Liver (tissue), 9 donors: Measurements from ENCODE around the gene LLPH. TPM values are rescaled to one million over a fixed set of nuclear protein-coding genes. Genes with fewer than 3 reads are reported as not detected.

Source experiments
- DNase-seq: peaks from one replicate; pipeline ENCODE4 v3.0.0-alpha.2; 2017; ENCODE audit warnings: low spot score
- H3K27ac ChIP-seq, 2 donors: one replicate each; pipeline ENCODE4 v1.7.0; 2013; ENCODE audit warnings: inconsistent platforms in 2 of 2, low read length in 2 of 2, control low read depth in 1 of 2, low read depth in 1 of 2, mild to moderate bottlenecking in 1 of 2
- H3K27me3 ChIP-seq, 4 donors: one replicate each; pipeline versions ENCODE4 v1.6.1 to v1.7.0; 2013; ENCODE audit warnings: low read length in 3 of 4, inconsistent platforms in 1 of 4, mild to moderate bottlenecking in 1 of 4, moderate library complexity in 1 of 4; ENCODE audit not compliant: control insufficient read depth in 4 of 4, insufficient read depth in 4 of 4
- H3K36me3 ChIP-seq, 4 donors: one replicate each; pipeline versions ENCODE4 v1.6.1 to v1.7.0; 2013; ENCODE audit warnings: low read length in 3 of 4, mild to moderate bottlenecking in 3 of 4, low read depth in 1 of 4, moderate library complexity in 1 of 4; ENCODE audit not compliant: control insufficient read depth in 4 of 4, insufficient read depth in 3 of 4
- H3K4me1 ChIP-seq, 4 donors: one replicate each; pipeline versions ENCODE4 v1.6.1 to v1.7.0; 2013; ENCODE audit warnings: low read length in 3 of 4, mild to moderate bottlenecking in 3 of 4, moderate library complexity in 1 of 4; ENCODE audit not compliant: control insufficient read depth in 4 of 4, insufficient read depth in 4 of 4
- H3K4me3 ChIP-seq, 3 donors: one replicate each; pipeline versions ENCODE4 v1.6.1 to v1.7.0; 2013; ENCODE audit warnings: low read length in 3 of 3, control low read depth in 1 of 3, low read depth in 1 of 3, mild to moderate bottlenecking in 1 of 3
- H3K9ac ChIP-seq, 2 donors: one replicate each; pipeline ENCODE4 v1.7.0; 2013; ENCODE audit warnings: low read length in 2 of 2, mild to moderate bottlenecking in 2 of 2, moderate library complexity in 2 of 2, control low read depth in 1 of 2, low read depth in 1 of 2
- H3K9me3 ChIP-seq, 4 donors: one replicate each; pipeline versions ENCODE4 v1.6.1 to v1.7.0; 2013; ENCODE audit warnings: low read length in 3 of 4; ENCODE audit not compliant: control insufficient read depth in 4 of 4
- CTCF ChIP-seq: fragments of 150-350 bp; IDR thresholded peaks from 2 replicates; pipeline ENCODE4 v1.5.1; 2017; ENCODE audit warnings: improper control_type of control experiment, low read depth, low read length; ENCODE audit not compliant: missing input control
- EGR1 ChIP-seq, 2 donors: IDR thresholded peaks; 2 replicates each; pipeline ENCODE4 v1.6.1; 2016 to 2018; ENCODE audit warnings: antibody characterized with exemption in 2 of 2, low read depth in 2 of 2
- FOXA1 ChIP-seq: IDR thresholded peaks from 2 replicates; pipeline ENCODE4 v1.6.1; 2016; ENCODE audit warnings: antibody characterized with exemption
- FOXA2 ChIP-seq: IDR thresholded peaks from 2 replicates; pipeline ENCODE4 v1.6.1; 2016; ENCODE audit warnings: antibody characterized with exemption
- GABPA ChIP-seq, 2 donors: IDR thresholded peaks in 1 of 2; conservative IDR thresholded peaks in 1 of 2; 2 replicates each; pipeline ENCODE4 v1.6.1; 2016; ENCODE audit warnings: antibody characterized with exemption in 2 of 2, mild to moderate bottlenecking in 1 of 2, moderate library complexity in 1 of 2
- HNF4A ChIP-seq, 2 donors: conservative IDR thresholded peaks; 2 replicates each; pipeline ENCODE4 v1.6.1; 2016; ENCODE audit warnings: antibody characterized with exemption in 2 of 2, mild to moderate bottlenecking in 2 of 2
- HNF4G ChIP-seq: IDR thresholded peaks from 2 replicates; pipeline ENCODE4 v1.6.1; 2016; ENCODE audit warnings: antibody characterized with exemption
- JUND ChIP-seq, 2 donors: IDR thresholded peaks; 2 replicates each; pipeline ENCODE4 v1.6.1; 2016; ENCODE audit warnings: antibody characterized with exemption in 2 of 2
- NR2F2 ChIP-seq: IDR thresholded peaks from 2 replicates; pipeline ENCODE4 v1.6.1; 2016; ENCODE audit warnings: antibody characterized with exemption
- RAD21 ChIP-seq, 2 donors: IDR thresholded peaks; 2 replicates each; pipeline ENCODE4 v1.6.1; 2016; ENCODE audit warnings: antibody characterized with exemption in 2 of 2, mild to moderate bottlenecking in 2 of 2
- RXRA ChIP-seq, 2 donors: IDR thresholded peaks; 2 replicates each; pipeline ENCODE4 v1.6.1; 2017 to 2018; ENCODE audit warnings: antibody characterized with exemption in 2 of 2, mild to moderate bottlenecking in 1 of 2
- SP1 ChIP-seq: IDR thresholded peaks from 2 replicates; pipeline ENCODE4 v1.6.1; 2018; ENCODE audit warnings: antibody characterized with exemption, mild to moderate bottlenecking
- ZBTB33 ChIP-seq: IDR thresholded peaks from 2 replicates; pipeline ENCODE4 v1.6.1; 2016; ENCODE audit warnings: antibody characterized with exemption
- WGBS: extraction: QIAGEN DNeasy Blood & Tissue Kit; methylation state at CpG from one replicate; pipeline ENCODE4 v1.1.7; 2013; 5-methylcytosine and 5-hydroxymethylcytosine counted together
- polyA plus RNA-seq, 2 donors: library from polyadenylated mRNA; stranded (reverse) in 1 of 2; unstranded in 1 of 2; fragments of 200-250 nt in 1 of 2; fragments of >200 nt in 1 of 2; fragmentation: Nextera tagmentation in 1 of 2; extraction: Ambion mirVana in 1 of 2; gene quantifications; one replicate each; pipeline versions ENCODE4 v1.2.1 to v1.2.3, GENCODE V29; 2013 to 2015
- total RNA-seq, 2 donors: library from RNA; depleted of rRNA; stranded (reverse); fragments of >200 nt; gene quantifications; one replicate each; pipeline ENCODE4 v1.2.3, GENCODE V29; 2014
- TF ChIP-seq, protein P1 (sequence below): IDR thresholded peaks from 2 replicates; pipeline ENCODE4 v1.6.1; 2016; ENCODE audit warnings: antibody characterized with exemption
- TF ChIP-seq, protein P2 (sequence below): IDR thresholded peaks from 2 replicates; pipeline ENCODE4 v1.6.1; 2016; ENCODE audit warnings: antibody characterized with exemption
- TF ChIP-seq, protein P3 (sequence below): IDR thresholded peaks from 2 replicates; pipeline ENCODE4 v1.6.1; 2016; ENCODE audit warnings: antibody characterized with exemption, mild to moderate bottlenecking
- donor health status: healthy.
- donor health status: healthy.
- donor health status: healthy.
- donor health status: healthy.
- donor health status: healthy.

Gene LLPH
- total and polyA plus RNA-seq, 4 donors = 2.6 to 18.1 (median 6.6) TPM

GRCh38 chr12:66159123-66159522, 28.6 kb upstream of the LLPH start:
- Histone ChIP-seq H3K36me3 (peaks cover 3 to 7% (median 4%) of the 10 kb centered on the region in 4 donors), H3K27me3 (no peaks in the 10 kb centered on the region), H3K27ac (no peak overlapping the region), H3K4me1 (peaks cover 0 to 1% (median 0%) of the 10 kb centered on the region in 4 donors), H3K9me3 (no peaks in the 10 kb centered on the region), H3K9ac (no peak overlapping the region), H3K4me3 (no peak overlapping the region)
- no peak for DNase-seq
- TF ChIP-seq, protein P1, sequence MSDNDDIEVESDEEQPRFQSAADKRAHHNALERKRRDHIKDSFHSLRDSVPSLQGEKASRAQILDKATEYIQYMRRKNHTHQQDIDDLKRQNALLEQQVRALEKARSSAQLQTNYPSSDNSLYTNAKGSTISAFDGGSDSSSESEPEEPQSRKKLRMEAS = no peak
- TF ChIP-seq ZBTB33 = no peak

- Histone ChIP-seq H3K27me3 (no peaks in the 10 kb centered on the region), H3K36me3 (peaks cover 2 to 7% (median 4%) of the 10 kb centered on the region in 4 donors), H3K9me3 (no peaks in the 10 kb centered on the region), H3K9ac (no peak overlapping the region), H3K4me3 (no peak overlapping the region), H3K27ac (no peak overlapping the region), H3K4me1 (peaks cover 0 to 1% (median 0%) of the 10 kb centered on the region in 4 donors)
- WGBS = 94% methylated on average over 2 of the region's 2 CpGs
- no peak for DNase-seq
- TF ChIP-seq, protein P1 = no peak
- TF ChIP-seq HNF4G (no peak), GABPA (IDR thresholded peaks at IDR 0.05 in 1 of 2, conservative IDR thresholded peaks at IDR 0.05 in 1 of 2) (no peak), FOXA2 (no peak), RAD21 (IDR thresholded peaks at IDR 0.05) (no peak), EGR1 (IDR thresholded peaks at IDR 0.05; ENCODE audit: low read depth in 2 of 2) (no peak), HNF4A (conservative IDR thresholded peaks at IDR 0.05) (no peak), NR2F2 (no peak), FOXA1 (no peak), CTCF (no peak), SP1 (no peak), RXRA (IDR thresholded peaks at IDR 0.05) (no peak), JUND (IDR thresholded peaks at IDR 0.05) (no peak), ZBTB33 (no peak)
- TF ChIP-seq, protein P2, sequence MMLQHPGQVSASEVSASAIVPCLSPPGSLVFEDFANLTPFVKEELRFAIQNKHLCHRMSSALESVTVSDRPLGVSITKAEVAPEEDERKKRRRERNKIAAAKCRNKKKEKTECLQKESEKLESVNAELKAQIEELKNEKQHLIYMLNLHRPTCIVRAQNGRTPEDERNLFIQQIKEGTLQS = no peak
- TF ChIP-seq, protein P3, sequence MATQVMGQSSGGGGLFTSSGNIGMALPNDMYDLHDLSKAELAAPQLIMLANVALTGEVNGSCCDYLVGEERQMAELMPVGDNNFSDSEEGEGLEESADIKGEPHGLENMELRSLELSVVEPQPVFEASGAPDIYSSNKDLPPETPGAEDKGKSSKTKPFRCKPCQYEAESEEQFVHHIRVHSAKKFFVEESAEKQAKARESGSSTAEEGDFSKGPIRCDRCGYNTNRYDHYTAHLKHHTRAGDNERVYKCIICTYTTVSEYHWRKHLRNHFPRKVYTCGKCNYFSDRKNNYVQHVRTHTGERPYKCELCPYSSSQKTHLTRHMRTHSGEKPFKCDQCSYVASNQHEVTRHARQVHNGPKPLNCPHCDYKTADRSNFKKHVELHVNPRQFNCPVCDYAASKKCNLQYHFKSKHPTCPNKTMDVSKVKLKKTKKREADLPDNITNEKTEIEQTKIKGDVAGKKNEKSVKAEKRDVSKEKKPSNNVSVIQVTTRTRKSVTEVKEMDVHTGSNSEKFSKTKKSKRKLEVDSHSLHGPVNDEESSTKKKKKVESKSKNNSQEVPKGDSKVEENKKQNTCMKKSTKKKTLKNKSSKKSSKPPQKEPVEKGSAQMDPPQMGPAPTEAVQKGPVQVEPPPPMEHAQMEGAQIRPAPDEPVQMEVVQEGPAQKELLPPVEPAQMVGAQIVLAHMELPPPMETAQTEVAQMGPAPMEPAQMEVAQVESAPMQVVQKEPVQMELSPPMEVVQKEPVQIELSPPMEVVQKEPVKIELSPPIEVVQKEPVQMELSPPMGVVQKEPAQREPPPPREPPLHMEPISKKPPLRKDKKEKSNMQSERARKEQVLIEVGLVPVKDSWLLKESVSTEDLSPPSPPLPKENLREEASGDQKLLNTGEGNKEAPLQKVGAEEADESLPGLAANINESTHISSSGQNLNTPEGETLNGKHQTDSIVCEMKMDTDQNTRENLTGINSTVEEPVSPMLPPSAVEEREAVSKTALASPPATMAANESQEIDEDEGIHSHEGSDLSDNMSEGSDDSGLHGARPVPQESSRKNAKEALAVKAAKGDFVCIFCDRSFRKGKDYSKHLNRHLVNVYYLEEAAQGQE = no peak
Observed at GRCh38 chr12:66156654-66157053, 26.1 kb upstream of the LLPH start.
